PC-3 (cell line): ENCODE data around the gene PFN2. TPM values are rescaled to one million over a fixed set of nuclear protein-coding genes. Genes with fewer than 3 reads are reported as not detected.
A peak's percentile ranks its signal among the peaks of the same experiment; 100 is the strongest.

Source experiments
- ATAC-seq: fragments of 200-7000 bp; cut with Tn5 transposase; 2 replicates; pipeline ENCODE4 v1.9.1; 2020; ENCODE audit warnings: mild to moderate bottlenecking, moderate library complexity
- BruUV-seq: library from RNA; stranded (reverse); fragments of 400-500 nt; replicated peaks from 2 replicates; lab custom pipeline; 2021; lab: Mats Ljungman, UMichigan
- CTCF ChIA-PET: fragments of 300-600 bp; sonication (Branson Sonifier 250); formaldehyde crosslinking; loops from one replicate; lab custom pipeline; 2022; ENCODE audit warnings: antibody characterized with exemption; lab: Charles Lee
- POLR2A ChIA-PET: fragments of 300-600 bp; sonication (Branson Sonifier 250); formaldehyde crosslinking; loops from one replicate; lab custom pipeline; 2022; ENCODE audit warnings: antibody characterized with exemption; ENCODE audit not compliant: unreplicated experiment; lab: Charles Lee
- DNase-seq: peaks from one replicate; pipeline ENCODE4 v3.0.0-alpha.2; 2015
- H2AFZ ChIP-seq: fragments of 300-600 bp; sonication (generic); 2 replicates; pipeline ENCODE4 v1.6.0; 2016; ENCODE audit warnings: antibody characterized with exemption, low read length
- H3F3A ChIP-seq: fragments of 300-600 bp; sonication (generic); one replicate; pipeline ENCODE4 v1.6.0; 2017; ENCODE audit warnings: antibody characterized with exemption, low read length, control low read depth, mild to moderate bottlenecking; ENCODE audit not compliant: unreplicated experiment
- H3K27ac ChIP-seq: fragments of 300-600 bp; sonication (generic); 2 replicates; pipeline ENCODE4 v1.5.1; 2016; ENCODE audit warnings: mild to moderate bottlenecking, low read length
- H3K27me3 ChIP-seq: fragments of 300-600 bp; sonication (generic); 2 replicates; pipeline ENCODE4 v1.6.1; 2016; ENCODE audit warnings: low read length, mixed read lengths
- H3K36me3 ChIP-seq: fragments of 300-600 bp; sonication (generic); 2 replicates; pipeline ENCODE4 v1.6.1; 2016; ENCODE audit warnings: low read depth, mixed run types, low read length, mixed read lengths
- H3K4me1 ChIP-seq: fragments of 300-600 bp; sonication (generic); 2 replicates; pipeline ENCODE4 v1.5.1; 2016; ENCODE audit warnings: low read length; ENCODE audit not compliant: insufficient read depth
- H3K4me2 ChIP-seq: fragments of 300-600 bp; sonication (generic); 2 replicates; pipeline ENCODE4 v1.6.0; 2016; ENCODE audit warnings: low read length
- H3K4me3 ChIP-seq: fragments of 300-600 bp; sonication (generic); 2 replicates; pipeline ENCODE4 v1.5.1; 2016; ENCODE audit warnings: mild to moderate bottlenecking, low read length, mixed read lengths
- H3K79me2 ChIP-seq: fragments of 300-600 bp; sonication (generic); 2 replicates; pipeline ENCODE4 v1.6.1; 2017; ENCODE audit warnings: low read length, mixed read lengths
- H3K9ac ChIP-seq: fragments of 300-600 bp; sonication (generic); 2 replicates; pipeline ENCODE4 v1.6.0; 2016; ENCODE audit warnings: mild to moderate bottlenecking, low read length
- H3K9me2 ChIP-seq: fragments of 300-600 bp; sonication (generic); replicated peaks from 2 replicates; pipeline ENCODE4 v1.6.1; 2016; ENCODE audit warnings: mixed run types, low read length, mixed read lengths
- H3K9me3 ChIP-seq: fragments of 300-600 bp; sonication (generic); 2 replicates; pipeline ENCODE4 v1.6.1; 2016; ENCODE audit warnings: low read length, mixed read lengths
- H4K20me1 ChIP-seq: fragments of 300-600 bp; sonication (generic); 2 replicates; pipeline ENCODE4 v1.6.1; 2016; ENCODE audit warnings: low read length, mixed read lengths
- EZH2 ChIP-seq: fragments of 300-600 bp; sonication (generic); IDR thresholded peaks from one replicate; pipeline ENCODE4 v1.6.1; 2017; ENCODE audit warnings: antibody characterized with exemption, mild to moderate bottlenecking, low read length; ENCODE audit not compliant: unreplicated experiment
- EZH2phosphoT487 ChIP-seq: fragments of 300-600 bp; sonication (generic); IDR thresholded peaks from 2 replicates; pipeline ENCODE4 v1.6.1; 2018; ENCODE audit warnings: mild to moderate bottlenecking, antibody characterized with exemption, low read length, borderline replicate concordance
- intact Hi-C: fragments of 100-400 bp; cut with micrococcal nuclease; formaldehyde crosslinking; loops from 2 replicates; pipeline ENCODE4 v1.9.0; 2023
- total RNA-seq: library from RNA; depleted of rRNA; stranded (reverse); fragments of >200 nt; gene quantifications from 2 replicates; pipeline ENCODE4 v1.2.3, GENCODE V29; 2014
- TF ChIP-seq, protein P1 (sequence below): fragments of 300-600 bp; sonication (generic); conservative IDR thresholded peaks from 2 replicates; pipeline ENCODE4 v1.5.1; 2017; ENCODE audit warnings: antibody characterized with exemption, low read depth, mild to moderate bottlenecking, low read length

PFN2 gene
- total RNA-seq, 1 experiment from 2014 or later = 213 TPM

DNA sequence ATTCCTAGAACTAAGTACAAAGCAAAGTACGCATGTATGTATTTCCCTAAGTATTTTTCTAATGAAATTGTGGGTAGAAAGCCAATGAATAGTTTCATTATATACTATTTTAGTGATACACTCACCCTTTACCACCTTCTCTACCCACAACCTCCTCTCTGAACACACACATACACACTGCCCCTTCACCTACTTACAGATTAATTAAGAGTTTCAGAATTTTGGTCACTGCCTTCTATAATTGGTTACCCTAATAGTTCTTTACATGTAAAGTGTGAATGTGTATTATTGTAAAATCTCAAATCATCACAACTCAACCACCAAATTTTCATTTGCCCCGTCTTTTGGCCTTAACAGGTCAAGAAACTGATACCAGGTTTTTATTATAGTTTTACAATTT, 7.2 kb downstream of the PFN2 start:
- no peak overlapping the region for H3K9ac ChIP-seq
- H3K27ac ChIP-seq = no peak overlapping the region
- peaks cover 60% of the 10 kb centered on the region for H4K20me1 ChIP-seq
- no peaks in the 10 kb centered on the region for H3K9me3 ChIP-seq
- peaks cover 53% of the 10 kb centered on the region for H3K4me1 ChIP-seq
- POLR2A ChIA-PET = no interaction called here
- BruUV-seq = no TSS peak
- TF ChIP-seq, protein P1, sequence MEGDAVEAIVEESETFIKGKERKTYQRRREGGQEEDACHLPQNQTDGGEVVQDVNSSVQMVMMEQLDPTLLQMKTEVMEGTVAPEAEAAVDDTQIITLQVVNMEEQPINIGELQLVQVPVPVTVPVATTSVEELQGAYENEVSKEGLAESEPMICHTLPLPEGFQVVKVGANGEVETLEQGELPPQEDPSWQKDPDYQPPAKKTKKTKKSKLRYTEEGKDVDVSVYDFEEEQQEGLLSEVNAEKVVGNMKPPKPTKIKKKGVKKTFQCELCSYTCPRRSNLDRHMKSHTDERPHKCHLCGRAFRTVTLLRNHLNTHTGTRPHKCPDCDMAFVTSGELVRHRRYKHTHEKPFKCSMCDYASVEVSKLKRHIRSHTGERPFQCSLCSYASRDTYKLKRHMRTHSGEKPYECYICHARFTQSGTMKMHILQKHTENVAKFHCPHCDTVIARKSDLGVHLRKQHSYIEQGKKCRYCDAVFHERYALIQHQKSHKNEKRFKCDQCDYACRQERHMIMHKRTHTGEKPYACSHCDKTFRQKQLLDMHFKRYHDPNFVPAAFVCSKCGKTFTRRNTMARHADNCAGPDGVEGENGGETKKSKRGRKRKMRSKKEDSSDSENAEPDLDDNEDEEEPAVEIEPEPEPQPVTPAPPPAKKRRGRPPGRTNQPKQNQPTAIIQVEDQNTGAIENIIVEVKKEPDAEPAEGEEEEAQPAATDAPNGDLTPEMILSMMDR = no peak
- no peak for TF ChIP-seq EZH2
- TF ChIP-seq EZH2phosphoT487 = no peak
- DNase-seq (no peak), ATAC-seq (no peak)
- peaks cover 4% of the 10 kb centered on the region for H3F3A ChIP-seq
- no peak overlapping the region for H3K4me3 ChIP-seq
- H3K36me3 ChIP-seq = peaks cover 58% of the 10 kb centered on the region
- no peaks in the 10 kb centered on the region for H3K9me2 ChIP-seq
- H3K27me3 ChIP-seq = no peaks in the 10 kb centered on the region
- intact Hi-C loops = loop anchor here (10.0 kb wide), 1 partner anchor 531 kb away; no protein-coding TSS in a partner anchor
- H3K4me2 ChIP-seq = no peak overlapping the region
- CTCF ChIA-PET = interaction anchor here (0.7 kb wide), 1 partner anchor 7 kb away, joined by 3 read pairs; no protein-coding TSS in a partner anchor
- H2AFZ ChIP-seq = no peak overlapping the region
- peaks cover 86% of the 10 kb centered on the region for H3K79me2 ChIP-seq

DNA sequence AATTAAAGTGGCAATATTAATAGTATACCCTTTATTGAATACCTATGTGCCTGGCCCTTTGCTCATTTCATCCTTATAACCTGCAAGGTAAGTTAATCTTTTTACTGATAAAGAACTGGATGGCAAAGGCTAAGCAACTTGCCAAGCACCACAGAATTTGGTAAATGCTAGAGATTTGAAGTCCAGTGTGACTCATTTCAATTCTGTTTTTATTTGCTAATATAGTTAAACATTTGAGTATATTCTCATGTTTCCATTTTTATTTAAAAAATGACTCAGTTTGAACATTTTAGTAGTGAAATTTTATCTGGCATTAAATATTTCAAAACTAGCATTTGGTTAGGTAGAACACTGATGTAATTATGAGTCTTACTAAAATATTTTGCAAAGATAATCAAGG, 11.3 kb downstream of the PFN2 start:
- Histone ChIP-seq H4K20me1 (peaks cover 35% of the 10 kb centered on the region), H3K4me2 (peak overlapping the region; percentile 62), H3K9me3 (no peaks in the 10 kb centered on the region), H3K9me2 (no peaks in the 10 kb centered on the region), H3F3A (peaks cover 4% of the 10 kb centered on the region), H3K79me2 (peaks cover 69% of the 10 kb centered on the region), H3K4me1 (peaks cover 34% of the 10 kb centered on the region), H3K27me3 (no peaks in the 10 kb centered on the region), H2AFZ (no peak overlapping the region), H3K27ac (peak overlapping the region; percentile 84), H3K36me3 (peaks cover 31% of the 10 kb centered on the region; the same call in 1 of the 2 replicates), H3K9ac (0 out of 2 replicates have a peak overlapping the region, but pooled peaks have one; percentile 4), H3K4me3 (no peak overlapping the region)
- no TSS peak for BruUV-seq
- ChIA-PET CTCF (interaction anchor here (1.1 kb wide), 1 partner anchor 22 kb away, joined by 3 read pairs; no protein-coding TSS in a partner anchor), POLR2A (interaction anchor here (0.7 kb wide), 1 partner anchor 253 kb away, joined by 3 read pairs; no protein-coding TSS in a partner anchor)
- DNase-seq (peak; percentile 72), ATAC-seq (peak; percentile 76)
- no peak for TF ChIP-seq EZH2phosphoT487
- intact Hi-C loops = no loop called here

DNA sequence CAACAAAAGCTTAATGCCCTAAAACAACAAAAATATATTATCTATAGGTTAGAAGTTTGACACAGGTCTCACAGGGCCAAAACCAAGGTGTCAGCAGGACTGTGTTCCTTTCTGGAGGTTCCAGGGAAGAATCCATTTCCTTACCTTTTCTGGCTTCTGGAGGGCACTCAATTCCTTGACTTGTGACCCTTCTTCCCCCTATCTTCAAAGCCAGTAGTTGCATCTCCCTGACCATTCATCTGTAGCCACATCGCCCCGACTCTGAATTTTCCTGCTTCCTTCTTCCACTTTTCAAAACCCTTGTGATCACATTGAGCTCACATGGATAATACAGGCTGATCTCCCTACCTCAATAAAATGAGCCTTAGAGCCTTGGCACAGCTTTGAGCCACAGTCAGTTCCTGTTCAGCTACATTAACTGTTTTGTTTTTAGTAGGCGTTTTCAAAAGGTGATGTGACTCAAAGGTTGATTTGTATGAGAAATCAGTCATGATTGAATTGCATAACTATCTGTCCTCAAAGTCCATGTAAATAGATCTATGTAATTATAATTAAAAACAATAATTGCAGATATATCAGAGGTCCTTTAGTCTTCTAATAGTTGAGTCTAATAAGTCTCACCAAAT, 12.4 kb downstream of the PFN2 start:
- peak; percentile 39 for ATAC-seq
- peaks cover 33% of the 10 kb centered on the region for H3K4me1 ChIP-seq
- no peak overlapping the region for H2AFZ ChIP-seq
- H3F3A ChIP-seq = peaks cover 4% of the 10 kb centered on the region
- TF ChIP-seq, protein P1 = no peak
- TF ChIP-seq EZH2phosphoT487 = no peak
- TF ChIP-seq EZH2 = no peak
- ChIA-PET POLR2A (interaction anchor here (0.6 to 0.7 kb wide), 2 partner anchors 9 to 506 kb away, joined by 4 read pairs; no protein-coding TSS in a partner anchor), CTCF (interaction anchor here (0.8 to 1.1 kb wide), 2 partner anchors 21 to 226 kb away, joined by 3 read pairs; no protein-coding TSS in a partner anchor)
- no peak overlapping the region for H3K9ac ChIP-seq
- no peaks in the 10 kb centered on the region for H3K27me3 ChIP-seq
- H3K27ac ChIP-seq = peak overlapping the region; percentile 84
- peaks cover 20% of the 10 kb centered on the region; the same call in 1 of the 2 replicates for H3K36me3 ChIP-seq
- H3K9me2 ChIP-seq = no peaks in the 10 kb centered on the region
- no peaks in the 10 kb centered on the region for H3K9me3 ChIP-seq
- no peak overlapping the region for H3K4me3 ChIP-seq
- intact Hi-C loops = no loop called here
- H3K79me2 ChIP-seq = peaks cover 58% of the 10 kb centered on the region
- peak; percentile 33 for DNase-seq
- peaks cover 25% of the 10 kb centered on the region; the same call in 1 of the 2 replicates for H4K20me1 ChIP-seq
- no TSS peak for BruUV-seq
- H3K4me2 ChIP-seq = no peak overlapping the region
